Breast epithelium (tissue), 4 donors: Measurements from ENCODE around the gene LOXL4. TPM values are rescaled to one million over a fixed set of nuclear protein-coding genes. Genes with fewer than 3 reads are reported as not detected.
"Not testable (repeated sequence)": the region's sequence is repeated elsewhere in the genome, so short reads cannot be mapped to it uniquely, and the experiment has no call there.

ENCODE experiments used
- DNase-seq, 2 donors: peaks; one replicate each; pipeline ENCODE4 v3.0.0-alpha.2; 2019; ENCODE audit warnings: low spot score in 2 of 2
- H3K27ac ChIP-seq, 2 donors: fragments of 200-600 bp; sonication (generic) in 1 of 2; one replicate each; pipeline ENCODE4 v1.5.1; 2016 to 2019; ENCODE audit warnings: mild to moderate bottlenecking in 1 of 2
- H3K27me3 ChIP-seq, 2 donors: fragments of 200-600 bp; sonication (generic) in 1 of 2; one replicate each; pipeline versions ENCODE4 v1.5.1 to v1.6.0; 2017 to 2019; ENCODE audit warnings: control low read depth in 1 of 2, mild to moderate bottlenecking in 1 of 2
- H3K36me3 ChIP-seq: fragments of 200-600 bp; one replicate; pipeline ENCODE4 v1.5.1; 2019
- H3K4me1 ChIP-seq, 2 donors: fragments of 200-600 bp; sonication (generic); one replicate each; pipeline ENCODE4 v1.5.1; 2016 to 2019; ENCODE audit warnings: control low read depth in 1 of 2
- H3K4me3 ChIP-seq, 3 donors: fragments of 200-600 bp; sonication (generic); 1 replicate in 2 of 3; 2 replicates in 1 of 3; pipeline ENCODE4 v1.5.1; 2016 to 2019; ENCODE audit warnings: mild to moderate bottlenecking in 3 of 3, moderate library complexity in 2 of 3
- H3K9me3 ChIP-seq, 2 donors: fragments of 200-600 bp; sonication (generic) in 1 of 2; one replicate each; pipeline ENCODE4 v1.5.1; 2016 to 2019; ENCODE audit warnings: control low read depth in 1 of 2
- POLR2A ChIP-seq: fragments of 450-650 bp; IDR thresholded peaks from one replicate; pipeline ENCODE4 v1.6.1; 2016; ENCODE audit warnings: antibody characterized with exemption, mild to moderate bottlenecking, moderate library complexity
- POLR2AphosphoS5 ChIP-seq, 3 donors: sonication (generic); formaldehyde crosslinking; IDR thresholded peaks; one replicate each; pipeline ENCODE4 v1.6.1; 2017; ENCODE audit warnings: antibody characterized with exemption in 3 of 3
- intact Hi-C: fragments of 100-400 bp; cut with DNase I; formaldehyde crosslinking; loops from one replicate; pipeline ENCODE4 v1.15.1; 2023; ENCODE audit warnings: low total_unique reads
- total RNA-seq, 3 donors: library from RNA; depleted of rRNA; stranded (reverse); fragments of >200 nt; gene quantifications; one replicate each; pipeline ENCODE4 v1.1.0, GENCODE V29; 2016
- TF ChIP-seq, protein P1 (sequence below), 3 donors: fragments of 450-650 bp; IDR thresholded peaks; one replicate each; pipeline ENCODE4 v1.5.1; 2016 to 2017; ENCODE audit warnings: antibody characterized with exemption in 3 of 3, mild to moderate bottlenecking in 3 of 3, moderate library complexity in 3 of 3

The LOXL4 gene
- total RNA-seq, 3 donors from 2014 or later: 6.9 to 26.1 (median 6.9) TPM

GRCh38 chr10:98240524-98240923 lies 27.5 kb downstream of the LOXL4 start:
- Histone ChIP-seq H3K4me3 (no peak overlapping the region), H3K9me3 (no peaks in the 10 kb centered on the region), H3K27me3 (no peaks in the 10 kb centered on the region), H3K4me1 (no peaks in the 10 kb centered on the region), H3K27ac (no peak overlapping the region), H3K36me3 (no peaks in the 10 kb centered on the region)
- no peak for DNase-seq
- intact Hi-C loops: no loop called here
- TF ChIP-seq POLR2AphosphoS5 (IDR thresholded peaks at IDR 0.05) (no peak), POLR2A (no peak)
- TF ChIP-seq, protein P1, sequence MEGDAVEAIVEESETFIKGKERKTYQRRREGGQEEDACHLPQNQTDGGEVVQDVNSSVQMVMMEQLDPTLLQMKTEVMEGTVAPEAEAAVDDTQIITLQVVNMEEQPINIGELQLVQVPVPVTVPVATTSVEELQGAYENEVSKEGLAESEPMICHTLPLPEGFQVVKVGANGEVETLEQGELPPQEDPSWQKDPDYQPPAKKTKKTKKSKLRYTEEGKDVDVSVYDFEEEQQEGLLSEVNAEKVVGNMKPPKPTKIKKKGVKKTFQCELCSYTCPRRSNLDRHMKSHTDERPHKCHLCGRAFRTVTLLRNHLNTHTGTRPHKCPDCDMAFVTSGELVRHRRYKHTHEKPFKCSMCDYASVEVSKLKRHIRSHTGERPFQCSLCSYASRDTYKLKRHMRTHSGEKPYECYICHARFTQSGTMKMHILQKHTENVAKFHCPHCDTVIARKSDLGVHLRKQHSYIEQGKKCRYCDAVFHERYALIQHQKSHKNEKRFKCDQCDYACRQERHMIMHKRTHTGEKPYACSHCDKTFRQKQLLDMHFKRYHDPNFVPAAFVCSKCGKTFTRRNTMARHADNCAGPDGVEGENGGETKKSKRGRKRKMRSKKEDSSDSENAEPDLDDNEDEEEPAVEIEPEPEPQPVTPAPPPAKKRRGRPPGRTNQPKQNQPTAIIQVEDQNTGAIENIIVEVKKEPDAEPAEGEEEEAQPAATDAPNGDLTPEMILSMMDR (IDR thresholded peaks at IDR 0.05): no peak

- TF ChIP-seq, protein P1 (IDR thresholded peaks at IDR 0.05): no peak
- TF ChIP-seq POLR2A: no peak
- TF ChIP-seq POLR2AphosphoS5 (IDR thresholded peaks at IDR 0.05): no peak
- Histone ChIP-seq H3K4me3 (no peak overlapping the region), H3K4me1 (no peaks in the 10 kb centered on the region), H3K36me3 (no peaks in the 10 kb centered on the region), H3K27me3 (no peaks in the 10 kb centered on the region), H3K9me3 (no peaks in the 10 kb centered on the region), H3K27ac (no peak overlapping the region)
- no peak for DNase-seq
- intact Hi-C loops: no loop called here
Measured at GRCh38 chr10:98238391-98238790, 29.6 kb downstream of the LOXL4 start.

GRCh38 chr10:98236862-98237261 lies 31.1 kb downstream of the LOXL4 start:
- Histone ChIP-seq H3K36me3 (no peaks in the 10 kb centered on the region), H3K9me3 (no peaks in the 10 kb centered on the region), H3K27ac (no peak overlapping the region), H3K4me1 (no peaks in the 10 kb centered on the region), H3K27me3 (no peaks in the 10 kb centered on the region), H3K4me3 (no peak overlapping the region)
- DNase-seq: no peak
- intact Hi-C loops: no loop called here
- TF ChIP-seq POLR2AphosphoS5 (IDR thresholded peaks at IDR 0.05): no peak
- TF ChIP-seq POLR2A: no peak
- TF ChIP-seq, protein P1 (IDR thresholded peaks at IDR 0.05): no peak

GRCh38 chr10:98235846-98236245 lies 32.1 kb downstream of the LOXL4 start:
- no peak overlapping the region for H3K4me3 ChIP-seq
- no peaks in the 10 kb centered on the region for H3K4me1 ChIP-seq
- H3K27ac ChIP-seq: no peak overlapping the region
- intact Hi-C loops: no loop called here
- no peak for TF ChIP-seq POLR2A
- TF ChIP-seq POLR2AphosphoS5 (IDR thresholded peaks at IDR 0.05): no peak
- TF ChIP-seq, protein P1 (IDR thresholded peaks at IDR 0.05): no peak
- DNase-seq: no peak
- no peaks in the 10 kb centered on the region for H3K27me3 ChIP-seq
- no peaks in the 10 kb centered on the region for H3K36me3 ChIP-seq
- no peaks in the 10 kb centered on the region for H3K9me3 ChIP-seq

GRCh38 chr10:98231417-98231816 lies 36.6 kb downstream of the LOXL4 start:
- H3K36me3 ChIP-seq: no peaks in the 10 kb centered on the region
- H3K4me1 ChIP-seq: no peaks in the 10 kb centered on the region
- no peak for DNase-seq
- H3K27ac ChIP-seq: no peak overlapping the region
- H3K4me3 ChIP-seq: no peak overlapping the region
- TF ChIP-seq POLR2AphosphoS5 (IDR thresholded peaks at IDR 0.05) (no peak), POLR2A (no peak)
- TF ChIP-seq, protein P1 (IDR thresholded peaks at IDR 0.05): no peak
- no peaks in the 10 kb centered on the region for H3K9me3 ChIP-seq
- H3K27me3 ChIP-seq: no peaks in the 10 kb centered on the region
- intact Hi-C loops: no loop called here

DNA sequence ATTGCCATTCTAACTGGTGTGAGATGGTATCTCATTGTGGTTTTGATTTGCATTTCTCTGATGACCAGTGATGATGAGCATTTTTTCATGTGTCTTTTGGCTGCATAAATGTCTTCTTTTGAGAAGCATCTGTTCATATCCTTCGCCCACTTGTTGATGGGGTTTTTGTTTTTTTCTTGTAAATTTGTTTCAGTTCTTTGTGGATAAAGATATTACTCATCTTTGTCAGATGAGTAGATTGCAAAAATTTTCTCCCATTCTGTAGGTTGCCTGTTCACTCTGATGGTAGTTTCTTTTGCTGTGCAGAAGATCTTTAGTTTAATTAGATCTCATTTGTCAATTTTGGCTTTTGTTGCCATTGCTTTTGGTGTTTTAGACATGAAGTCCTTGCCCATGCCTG lies 39.7 kb downstream of the LOXL4 start:
- H3K27ac ChIP-seq, H3K36me3 ChIP-seq, H3K27me3 ChIP-seq, H3K4me1 ChIP-seq, H3K9me3 ChIP-seq, intact Hi-C loops, DNase-seq, H3K4me3 ChIP-seq: not testable (repeated sequence)

- H3K27ac ChIP-seq, H3K36me3 ChIP-seq, H3K27me3 ChIP-seq, DNase-seq, H3K4me3 ChIP-seq, H3K9me3 ChIP-seq, intact Hi-C loops, H3K4me1 ChIP-seq: not testable (repeated sequence)
Measured at GRCh38 chr10:98227713-98228112, 40.3 kb downstream of the LOXL4 start.
